Liver (tissue), 9 donors: Measurements from ENCODE around the gene CHRM1. TPM values are rescaled to one million over a fixed set of nuclear protein-coding genes. Genes with fewer than 3 reads are reported as not detected.

Source experiments
- DNase-seq: peaks from one replicate; pipeline ENCODE4 v3.0.0-alpha.2; 2017; ENCODE audit warnings: low spot score
- H3K27ac ChIP-seq, 2 donors: one replicate each; pipeline ENCODE4 v1.7.0; 2013; ENCODE audit warnings: inconsistent platforms in 2 of 2, low read length in 2 of 2, control low read depth in 1 of 2, low read depth in 1 of 2, mild to moderate bottlenecking in 1 of 2
- H3K27me3 ChIP-seq, 4 donors: one replicate each; pipeline versions ENCODE4 v1.6.1 to v1.7.0; 2013; ENCODE audit warnings: low read length in 3 of 4, inconsistent platforms in 1 of 4, mild to moderate bottlenecking in 1 of 4, moderate library complexity in 1 of 4; ENCODE audit not compliant: control insufficient read depth in 4 of 4, insufficient read depth in 4 of 4
- H3K36me3 ChIP-seq, 4 donors: one replicate each; pipeline versions ENCODE4 v1.6.1 to v1.7.0; 2013; ENCODE audit warnings: low read length in 3 of 4, mild to moderate bottlenecking in 3 of 4, low read depth in 1 of 4, moderate library complexity in 1 of 4; ENCODE audit not compliant: control insufficient read depth in 4 of 4, insufficient read depth in 3 of 4
- H3K4me1 ChIP-seq, 4 donors: one replicate each; pipeline versions ENCODE4 v1.6.1 to v1.7.0; 2013; ENCODE audit warnings: low read length in 3 of 4, mild to moderate bottlenecking in 3 of 4, moderate library complexity in 1 of 4; ENCODE audit not compliant: control insufficient read depth in 4 of 4, insufficient read depth in 4 of 4
- H3K4me3 ChIP-seq, 3 donors: one replicate each; pipeline versions ENCODE4 v1.6.1 to v1.7.0; 2013; ENCODE audit warnings: low read length in 3 of 3, control low read depth in 1 of 3, low read depth in 1 of 3, mild to moderate bottlenecking in 1 of 3
- H3K9ac ChIP-seq, 2 donors: one replicate each; pipeline ENCODE4 v1.7.0; 2013; ENCODE audit warnings: low read length in 2 of 2, mild to moderate bottlenecking in 2 of 2, moderate library complexity in 2 of 2, control low read depth in 1 of 2, low read depth in 1 of 2
- H3K9me3 ChIP-seq, 4 donors: one replicate each; pipeline versions ENCODE4 v1.6.1 to v1.7.0; 2013; ENCODE audit warnings: low read length in 3 of 4; ENCODE audit not compliant: control insufficient read depth in 4 of 4
- ATF3 ChIP-seq: IDR thresholded peaks from 2 replicates; pipeline ENCODE4 v1.6.1; 2016; ENCODE audit warnings: antibody characterized with exemption
- CTCF ChIP-seq: fragments of 150-350 bp; IDR thresholded peaks from 2 replicates; pipeline ENCODE4 v1.5.1; 2017; ENCODE audit warnings: improper control_type of control experiment, low read depth, low read length; ENCODE audit not compliant: missing input control
- EGR1 ChIP-seq, 2 donors: IDR thresholded peaks; 2 replicates each; pipeline ENCODE4 v1.6.1; 2016 to 2018; ENCODE audit warnings: antibody characterized with exemption in 2 of 2, low read depth in 2 of 2
- FOXA1 ChIP-seq: IDR thresholded peaks from 2 replicates; pipeline ENCODE4 v1.6.1; 2016; ENCODE audit warnings: antibody characterized with exemption
- FOXA2 ChIP-seq: IDR thresholded peaks from 2 replicates; pipeline ENCODE4 v1.6.1; 2016; ENCODE audit warnings: antibody characterized with exemption
- HNF4A ChIP-seq, 2 donors: conservative IDR thresholded peaks; 2 replicates each; pipeline ENCODE4 v1.6.1; 2016; ENCODE audit warnings: antibody characterized with exemption in 2 of 2, mild to moderate bottlenecking in 2 of 2
- HNF4G ChIP-seq: IDR thresholded peaks from 2 replicates; pipeline ENCODE4 v1.6.1; 2016; ENCODE audit warnings: antibody characterized with exemption
- JUND ChIP-seq, 2 donors: IDR thresholded peaks; 2 replicates each; pipeline ENCODE4 v1.6.1; 2016; ENCODE audit warnings: antibody characterized with exemption in 2 of 2
- MAX ChIP-seq: IDR thresholded peaks from 2 replicates; pipeline ENCODE4 v1.6.1; 2016; ENCODE audit warnings: antibody characterized with exemption
- NR2F2 ChIP-seq: IDR thresholded peaks from 2 replicates; pipeline ENCODE4 v1.6.1; 2016; ENCODE audit warnings: antibody characterized with exemption
- RAD21 ChIP-seq, 2 donors: IDR thresholded peaks; 2 replicates each; pipeline ENCODE4 v1.6.1; 2016; ENCODE audit warnings: antibody characterized with exemption in 2 of 2, mild to moderate bottlenecking in 2 of 2
- REST ChIP-seq: IDR thresholded peaks from 2 replicates; pipeline ENCODE4 v1.6.1; 2016; ENCODE audit warnings: antibody characterized with exemption, mild to moderate bottlenecking
- SP1 ChIP-seq: IDR thresholded peaks from 2 replicates; pipeline ENCODE4 v1.6.1; 2018; ENCODE audit warnings: antibody characterized with exemption, mild to moderate bottlenecking
- TAF1 ChIP-seq: conservative IDR thresholded peaks from 2 replicates; pipeline ENCODE4 v1.6.1; 2016; ENCODE audit warnings: antibody characterized with exemption, mild to moderate bottlenecking
- YY1 ChIP-seq: IDR thresholded peaks from 2 replicates; pipeline ENCODE4 v1.6.1; 2016; ENCODE audit warnings: antibody characterized with exemption, mild to moderate bottlenecking
- WGBS: extraction: QIAGEN DNeasy Blood & Tissue Kit; methylation state at CpG from one replicate; pipeline ENCODE4 v1.1.7; 2013; 5-methylcytosine and 5-hydroxymethylcytosine counted together
- polyA plus RNA-seq, 2 donors: library from polyadenylated mRNA; stranded (reverse) in 1 of 2; unstranded in 1 of 2; fragments of 200-250 nt in 1 of 2; fragments of >200 nt in 1 of 2; fragmentation: Nextera tagmentation in 1 of 2; extraction: Ambion mirVana in 1 of 2; gene quantifications; one replicate each; pipeline versions ENCODE4 v1.2.1 to v1.2.3, GENCODE V29; 2013 to 2015
- total RNA-seq, 2 donors: library from RNA; depleted of rRNA; stranded (reverse); fragments of >200 nt; gene quantifications; one replicate each; pipeline ENCODE4 v1.2.3, GENCODE V29; 2014
- TF ChIP-seq, protein P1 (sequence below): IDR thresholded peaks from 2 replicates; pipeline ENCODE4 v1.6.1; 2016; ENCODE audit warnings: antibody characterized with exemption
- donor health status: healthy.
- donor health status: healthy.
- donor health status: healthy.
- donor health status: healthy.
- donor health status: healthy.

The CHRM1 gene
- not detected for total RNA-seq
- not detected for polyA plus RNA-seq

- no peak within 1 kb of the TSS for H3K9ac ChIP-seq
- TF ChIP-seq JUND (IDR thresholded peaks at IDR 0.05) (no peak), SP1 (no peak), REST (no peak), HNF4A (conservative IDR thresholded peaks at IDR 0.05) (no peak), CTCF (no peak), MAX (no peak), FOXA1 (no peak), FOXA2 (no peak), YY1 (no peak), EGR1 (IDR thresholded peaks at IDR 0.05; ENCODE audit: low read depth in 2 of 2) (no peak), NR2F2 (no peak), HNF4G (no peak)
- TF ChIP-seq, protein P1, sequence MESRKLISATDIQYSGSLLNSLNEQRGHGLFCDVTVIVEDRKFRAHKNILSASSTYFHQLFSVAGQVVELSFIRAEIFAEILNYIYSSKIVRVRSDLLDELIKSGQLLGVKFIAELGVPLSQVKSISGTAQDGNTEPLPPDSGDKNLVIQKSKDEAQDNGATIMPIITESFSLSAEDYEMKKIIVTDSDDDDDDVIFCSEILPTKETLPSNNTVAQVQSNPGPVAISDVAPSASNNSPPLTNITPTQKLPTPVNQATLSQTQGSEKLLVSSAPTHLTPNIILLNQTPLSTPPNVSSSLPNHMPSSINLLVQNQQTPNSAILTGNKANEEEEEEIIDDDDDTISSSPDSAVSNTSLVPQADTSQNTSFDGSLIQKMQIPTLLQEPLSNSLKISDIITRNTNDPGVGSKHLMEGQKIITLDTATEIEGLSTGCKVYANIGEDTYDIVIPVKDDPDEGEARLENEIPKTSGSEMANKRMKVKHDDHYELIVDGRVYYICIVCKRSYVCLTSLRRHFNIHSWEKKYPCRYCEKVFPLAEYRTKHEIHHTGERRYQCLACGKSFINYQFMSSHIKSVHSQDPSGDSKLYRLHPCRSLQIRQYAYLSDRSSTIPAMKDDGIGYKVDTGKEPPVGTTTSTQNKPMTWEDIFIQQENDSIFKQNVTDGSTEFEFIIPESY = no peak
- WGBS = 44% methylated on average over 9 of the region's 9 CpGs
- no peak within 1 kb of the TSS for H3K4me3 ChIP-seq
- no peaks in the 10 kb centered on the region for H3K36me3 ChIP-seq
- no peak for DNase-seq
- no peak within 1 kb of the TSS for H3K27ac ChIP-seq
- peaks cover 0 to 5% (median 3%) of the 10 kb centered on the region in 4 donors for H3K27me3 ChIP-seq
- H3K4me1 ChIP-seq = peaks cover 6 to 16% (median 9%) of the 10 kb centered on the region in 4 donors
- H3K9me3 ChIP-seq = no peaks in the 10 kb centered on the region
Observed at GRCh38 chr11:62921201-62921572, at the start of gene CHRM1. Gene CHRM1, minus strand, starts transcription at chr11:62921363. Its CDS starts 10,263 bp downstream, at chr11:62911100.

DNA sequence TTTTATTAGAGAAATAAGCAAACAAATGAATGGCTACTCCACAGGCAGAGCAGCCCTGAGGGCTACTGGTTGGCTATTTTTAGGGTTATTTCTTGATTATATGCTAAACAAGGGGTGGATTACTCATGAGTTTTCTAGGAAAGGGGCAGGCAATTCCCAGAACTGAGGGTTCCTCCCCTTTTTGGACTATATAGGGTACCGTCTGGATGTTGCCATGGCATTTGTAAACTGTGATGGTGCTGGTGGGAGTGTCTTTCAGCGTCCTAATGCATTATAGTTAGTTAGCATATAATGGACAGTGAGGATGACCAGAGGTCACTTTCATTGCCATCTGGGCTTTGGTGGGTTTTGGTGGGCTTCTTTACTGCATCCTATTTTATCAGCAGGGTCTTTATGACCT, 44.4 kb upstream of the CHRM1 start:
- Histone ChIP-seq H3K27ac (no peak overlapping the region), H3K4me1 (no peaks in the 10 kb centered on the region), H3K27me3 (peaks cover 0 to 4% (median 0%) of the 10 kb centered on the region in 4 donors), H3K4me3 (no peak overlapping the region), H3K9me3 (no peaks in the 10 kb centered on the region), H3K9ac (no peak overlapping the region), H3K36me3 (no peaks in the 10 kb centered on the region)
- no peak for DNase-seq
- 62% methylated on average over 2 of the region's 2 CpGs for WGBS
- no peak for TF ChIP-seq HNF4G
- TF ChIP-seq RAD21 (IDR thresholded peaks at IDR 0.05) = no peak
- TF ChIP-seq, protein P1 = no peak
- no peak for TF ChIP-seq SP1
- no peak for TF ChIP-seq ATF3
- no peak for TF ChIP-seq NR2F2
- no peak for TF ChIP-seq TAF1
